Fibroblast of villous mesenchyme (primary cell): ENCODE data around the gene KIF26B. TPM values are rescaled to one million over a fixed set of nuclear protein-coding genes. Genes with fewer than 3 reads are reported as not detected.

Experiments
- DNase-seq: peaks from one replicate; pipeline ENCODE4 v3.0.0-alpha.2; 2010; ENCODE audit warnings: low read depth
- H3K4me3 ChIP-seq: 2 replicates; pipeline ENCODE4 v1.5.1; 2011; ENCODE audit warnings: low read depth, mild to moderate bottlenecking, low read length
- total RNA-seq: library from RNA; depleted of rRNA; stranded (reverse); fragments of >200 nt; gene quantifications from 2 replicates; pipeline ENCODE4 v1.2.3, GENCODE V29; 2012
- TF ChIP-seq, protein P1 (sequence below): IDR thresholded peaks from 2 replicates; pipeline ENCODE4 v1.5.1; 2012; ENCODE audit warnings: low read depth, mild to moderate bottlenecking, low read length; ENCODE audit not compliant: insufficient read depth

The KIF26B gene
- total RNA-seq, 1 donor, result 12.1 TPM

DNA sequence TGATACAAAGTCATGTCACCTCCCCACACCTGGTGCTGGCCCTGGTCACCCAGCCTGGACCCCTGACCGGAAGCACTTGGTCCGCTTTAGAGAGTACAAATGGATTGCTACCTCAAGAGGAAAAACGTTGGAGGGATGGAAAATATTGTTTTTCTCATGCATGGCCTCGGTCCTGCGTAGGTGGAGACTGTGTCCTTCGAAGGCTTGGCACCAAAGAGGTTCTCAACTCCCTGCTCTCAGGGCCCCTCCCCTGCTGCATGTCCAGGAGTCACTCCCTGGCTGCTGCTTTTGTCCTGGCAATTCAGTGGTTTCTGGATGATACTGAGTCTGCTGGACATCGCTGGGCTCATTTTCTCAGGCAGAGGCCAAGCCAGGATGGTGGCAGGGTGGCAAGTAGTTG lies 529.8 kb downstream of the KIF26B start:
- H3K4me3 ChIP-seq, result no peak overlapping the region
- TF ChIP-seq, protein P1, sequence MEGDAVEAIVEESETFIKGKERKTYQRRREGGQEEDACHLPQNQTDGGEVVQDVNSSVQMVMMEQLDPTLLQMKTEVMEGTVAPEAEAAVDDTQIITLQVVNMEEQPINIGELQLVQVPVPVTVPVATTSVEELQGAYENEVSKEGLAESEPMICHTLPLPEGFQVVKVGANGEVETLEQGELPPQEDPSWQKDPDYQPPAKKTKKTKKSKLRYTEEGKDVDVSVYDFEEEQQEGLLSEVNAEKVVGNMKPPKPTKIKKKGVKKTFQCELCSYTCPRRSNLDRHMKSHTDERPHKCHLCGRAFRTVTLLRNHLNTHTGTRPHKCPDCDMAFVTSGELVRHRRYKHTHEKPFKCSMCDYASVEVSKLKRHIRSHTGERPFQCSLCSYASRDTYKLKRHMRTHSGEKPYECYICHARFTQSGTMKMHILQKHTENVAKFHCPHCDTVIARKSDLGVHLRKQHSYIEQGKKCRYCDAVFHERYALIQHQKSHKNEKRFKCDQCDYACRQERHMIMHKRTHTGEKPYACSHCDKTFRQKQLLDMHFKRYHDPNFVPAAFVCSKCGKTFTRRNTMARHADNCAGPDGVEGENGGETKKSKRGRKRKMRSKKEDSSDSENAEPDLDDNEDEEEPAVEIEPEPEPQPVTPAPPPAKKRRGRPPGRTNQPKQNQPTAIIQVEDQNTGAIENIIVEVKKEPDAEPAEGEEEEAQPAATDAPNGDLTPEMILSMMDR, result no peak
- no peak for DNase-seq

DNA sequence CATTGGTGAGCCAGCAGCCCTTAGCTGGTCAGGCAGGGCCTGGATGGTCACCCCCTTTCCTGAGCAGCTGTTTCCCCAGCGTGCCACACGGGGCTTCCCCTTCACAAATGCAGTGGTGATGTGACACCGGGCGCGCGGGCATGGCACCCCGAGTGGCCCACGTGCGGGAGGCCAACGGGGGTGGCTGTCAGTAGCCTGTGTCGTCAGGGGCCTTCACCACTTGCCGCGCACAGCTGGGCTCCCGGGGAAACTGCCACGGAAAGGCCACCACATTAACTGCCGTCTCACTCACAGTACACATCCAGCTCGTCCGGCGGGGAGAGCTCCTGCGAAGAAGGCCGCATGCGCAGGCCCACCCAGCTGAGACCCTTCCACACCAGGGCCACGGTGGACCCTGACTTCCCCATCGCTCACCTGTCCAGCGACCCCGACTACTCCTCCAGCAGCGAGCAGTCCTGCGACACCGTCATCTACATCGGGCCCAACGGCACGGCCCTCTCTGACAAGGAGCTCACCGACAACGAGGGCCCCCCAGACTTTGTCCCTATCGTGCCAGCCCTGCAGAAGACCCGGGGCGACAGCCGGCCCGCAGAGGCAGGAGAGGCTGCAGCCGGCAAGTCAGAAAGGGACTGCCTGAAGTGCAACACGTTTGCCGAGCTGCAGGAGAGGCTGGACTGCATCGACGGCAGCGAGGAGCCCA lies 530.5 kb downstream of the KIF26B start:
- no peak for DNase-seq
- TF ChIP-seq, protein P1, result no peak
- H3K4me3 ChIP-seq, result no peak overlapping the region

DNA sequence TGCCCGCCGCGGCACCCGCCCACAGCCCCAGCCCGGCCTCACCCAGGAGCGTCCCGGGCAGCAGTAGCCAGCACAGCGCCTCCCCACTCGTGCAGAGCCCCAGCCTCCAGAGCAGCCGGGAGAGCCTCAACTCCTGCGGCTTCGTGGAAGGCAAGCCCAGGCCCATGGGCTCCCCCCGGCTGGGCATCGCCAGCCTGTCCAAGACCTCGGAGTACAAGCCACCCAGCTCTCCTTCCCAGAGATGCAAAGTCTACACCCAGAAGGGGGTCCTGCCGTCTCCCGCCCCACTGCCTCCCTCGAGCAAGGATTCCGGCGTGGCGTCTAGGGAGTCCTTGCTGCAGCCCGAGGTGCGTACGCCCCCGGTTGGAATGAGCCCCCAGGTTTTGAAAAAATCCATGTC lies 531.2 kb downstream of the KIF26B start:
- H3K4me3 ChIP-seq, result no peak overlapping the region
- TF ChIP-seq, protein P1, result no peak
- DNase-seq, result no peak

DNA sequence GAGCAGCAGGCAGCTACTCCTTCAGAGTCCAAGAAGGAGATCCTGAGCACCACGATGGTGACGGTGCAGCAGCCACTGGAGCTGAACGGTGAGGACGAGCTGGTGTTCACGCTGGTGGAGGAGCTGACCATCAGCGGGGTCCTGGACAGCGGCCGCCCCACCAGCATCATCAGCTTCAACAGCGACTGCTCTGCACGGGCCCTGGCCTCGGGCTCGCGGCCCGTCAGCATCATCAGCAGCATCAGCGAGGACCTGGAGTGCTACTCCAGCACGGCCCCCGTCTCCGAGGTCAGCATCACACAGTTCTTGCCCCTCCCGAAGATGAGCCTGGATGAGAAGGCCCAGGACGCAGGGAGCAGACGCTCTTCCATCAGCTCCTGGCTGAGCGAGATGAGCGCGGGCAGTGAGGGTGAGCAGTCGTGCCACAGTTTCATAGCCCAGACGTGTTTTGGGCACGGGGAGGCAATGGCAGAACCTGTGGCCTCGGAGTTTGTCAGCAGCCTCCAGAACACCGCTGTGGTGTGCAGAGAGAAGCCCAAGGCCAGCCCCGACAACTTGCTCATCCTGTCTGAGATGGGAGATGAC lies 531.8 kb downstream of the KIF26B start:
- DNase-seq, result no peak
- TF ChIP-seq, protein P1, result no peak
- H3K4me3 ChIP-seq, result no peak overlapping the region

DNA sequence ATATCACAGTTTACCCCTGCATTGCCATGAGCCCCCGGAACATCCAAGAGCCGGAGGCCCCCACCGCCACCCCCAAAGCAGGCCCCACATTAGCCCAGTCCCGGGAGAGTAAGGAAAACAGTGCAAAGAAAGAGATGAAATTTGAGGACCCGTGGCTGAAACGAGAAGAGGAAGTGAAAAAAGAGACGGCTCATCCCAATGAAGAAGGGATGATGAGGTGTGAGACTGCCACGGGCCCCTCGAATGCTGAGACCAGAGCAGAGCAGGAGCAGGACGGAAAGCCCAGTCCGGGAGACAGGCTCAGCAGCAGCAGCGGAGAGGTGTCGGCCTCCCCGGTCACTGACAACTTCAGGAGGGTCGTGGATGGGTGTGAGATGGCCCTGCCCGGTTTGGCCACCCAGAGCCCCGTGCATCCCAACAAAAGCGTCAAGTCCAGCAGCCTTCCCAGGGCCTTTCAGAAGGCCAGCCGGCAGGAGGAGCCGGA lies 532.4 kb downstream of the KIF26B start:
- TF ChIP-seq, protein P1, result no peak
- no peak overlapping the region for H3K4me3 ChIP-seq
- DNase-seq, result no peak

DNA sequence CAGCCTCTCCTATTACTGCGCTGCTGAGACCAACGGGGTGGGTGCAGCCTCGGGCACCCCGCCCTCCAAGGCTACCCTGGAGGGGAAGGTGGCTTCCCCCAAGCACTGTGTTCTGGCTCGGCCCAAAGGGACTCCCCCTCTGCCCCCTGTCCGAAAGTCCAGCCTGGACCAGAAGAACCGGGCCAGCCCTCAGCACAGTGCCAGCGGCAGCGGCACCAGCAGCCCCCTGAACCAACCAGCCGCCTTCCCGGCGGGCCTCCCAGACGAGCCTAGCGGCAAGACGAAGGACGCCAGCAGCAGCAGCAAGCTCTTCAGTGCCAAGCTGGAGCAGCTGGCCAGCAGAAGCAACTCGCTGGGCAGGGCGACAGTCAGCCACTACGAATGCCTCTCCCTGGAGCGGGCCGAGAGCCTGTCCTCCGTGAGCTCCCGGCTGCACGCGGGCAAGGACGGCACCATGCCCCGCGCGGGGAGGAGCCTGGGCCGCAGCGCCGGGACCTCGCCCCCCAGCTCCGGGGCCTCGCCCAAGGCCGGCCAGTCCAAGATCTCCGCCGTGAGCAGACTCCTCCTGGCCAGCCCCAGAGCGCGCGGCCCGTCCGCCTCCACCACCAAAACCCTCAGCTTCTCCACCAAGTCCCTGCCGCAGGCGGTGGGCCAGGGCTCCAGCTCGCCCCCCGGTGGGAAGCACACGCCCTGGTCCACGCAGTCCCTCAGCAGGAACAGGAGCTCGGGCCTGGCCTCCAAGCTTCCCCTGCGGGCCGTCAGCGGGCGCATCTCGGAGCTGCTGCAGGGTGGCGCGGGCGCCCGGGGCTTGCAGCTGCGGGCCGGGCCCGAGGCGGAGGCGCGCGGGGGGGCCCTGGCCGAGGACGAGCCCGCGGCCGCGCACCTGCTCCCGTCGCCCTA lies 533.1 kb downstream of the KIF26B start:
- TF ChIP-seq, protein P1, result no peak
- DNase-seq, result no peak
- H3K4me3 ChIP-seq, result no peak overlapping the region
